Forelimb muscle (tissue), 1 donor: ENCODE measurements around the gene KAT14. TPM values are rescaled to one million over a fixed set of nuclear protein-coding genes. Genes with fewer than 3 reads are reported as not detected.
"Not testable (repeated sequence)": the region's sequence is repeated elsewhere in the genome, so short reads cannot be mapped to it uniquely, and the experiment has no call there.

ENCODE experiments used
- DNase-seq: peaks from one replicate; pipeline ENCODE4 v3.0.0-alpha.2; 2013; ENCODE audit warnings: low read depth
- polyA plus RNA-seq: library from polyadenylated mRNA; unstranded; fragments of 120-200 nt; gene quantifications from one replicate; pipeline ENCODE4 v1.2.1, GENCODE V29; 2013; ENCODE audit not compliant: insufficient read length

Gene KAT14
- polyA plus RNA-seq, 1 donor, result 20.8 TPM

DNA sequence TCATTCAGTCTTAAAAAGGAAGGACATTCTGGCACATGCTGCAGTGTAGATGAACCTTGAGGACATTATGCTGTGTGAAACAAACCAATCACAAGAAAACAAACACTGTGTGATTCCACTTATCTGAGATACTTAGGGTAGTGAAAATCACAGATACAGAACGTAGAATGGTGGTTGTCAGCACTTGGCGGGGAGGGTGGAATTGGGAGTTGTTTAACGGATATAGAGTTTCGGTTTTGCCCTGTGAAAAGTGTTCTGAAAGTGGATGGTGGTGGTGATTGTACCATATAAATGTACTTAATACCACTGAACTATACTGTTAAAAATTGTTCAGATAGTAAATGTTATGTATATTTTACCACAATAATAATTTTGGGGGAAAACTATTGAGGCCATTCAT is 18.4 kb downstream of the KAT14 start:
- DNase-seq, result no peak

DNA sequence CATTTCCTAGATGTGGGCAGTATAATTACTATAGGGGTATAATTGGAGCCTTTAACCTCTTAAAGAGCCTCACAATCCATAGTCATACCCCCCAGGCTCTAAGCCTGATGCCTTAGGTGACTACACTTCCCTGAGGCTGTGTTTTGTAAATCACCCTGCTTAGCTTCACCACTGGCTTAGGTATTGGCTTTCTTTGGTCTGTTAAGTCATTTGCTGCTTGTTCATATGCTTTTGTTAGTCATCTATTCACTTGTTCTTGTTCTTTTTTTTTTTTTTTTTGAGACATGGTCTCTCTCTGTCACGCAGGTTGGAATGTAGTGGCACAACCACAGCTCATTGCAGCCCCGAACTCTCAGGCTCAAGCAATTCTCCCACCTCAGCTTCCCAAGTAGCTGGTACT is 26.7 kb downstream of the KAT14 start:
- no peak for DNase-seq

DNA sequence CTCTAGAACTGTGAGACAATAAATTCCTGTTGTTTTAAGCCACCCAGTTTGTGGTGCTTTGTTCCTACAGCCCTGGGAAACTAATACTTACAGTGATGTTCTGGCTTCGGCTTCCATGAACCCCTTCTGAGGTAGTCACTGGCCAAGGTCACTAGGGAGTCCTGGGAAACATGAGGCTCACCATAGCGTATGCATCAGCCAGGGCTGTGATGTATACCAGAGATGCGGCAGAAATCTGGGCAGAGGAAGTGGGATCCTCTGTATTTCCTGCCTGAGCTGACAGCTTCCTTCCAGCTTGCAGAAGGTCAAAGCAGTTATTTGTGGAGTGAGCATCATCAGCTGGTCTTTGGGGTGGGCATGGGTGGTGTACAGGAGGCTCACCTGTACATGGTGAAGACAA is 27.9 kb downstream of the KAT14 start:
- DNase-seq, result no peak

GRCh38 chr20:18166241-18166881 is 28.7 kb downstream of the KAT14 start:
- no peak for DNase-seq

- DNase-seq, result no peak
These were observed 29.3 kb downstream of the KAT14 start for GRCh38 chr20:18166950-18167349.

DNA sequence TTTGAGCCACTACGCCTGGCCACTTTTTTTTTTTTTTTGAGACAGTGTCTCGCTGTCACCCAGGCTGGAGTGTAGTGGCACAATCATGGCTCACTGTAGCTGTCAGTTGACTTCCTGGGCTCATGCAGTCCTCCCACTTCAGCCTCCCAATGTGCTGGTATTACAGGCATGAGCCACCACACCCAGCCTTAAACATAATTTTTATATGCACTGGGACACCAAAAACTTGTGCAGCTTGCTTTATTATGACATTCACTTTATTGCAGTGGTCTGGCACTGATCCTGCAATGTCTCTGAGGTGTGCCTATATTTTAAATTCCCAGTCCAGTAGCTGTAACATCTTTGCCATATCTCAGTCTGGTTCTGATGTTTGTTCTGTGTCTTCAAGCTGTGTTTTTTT is 34.7 kb downstream of the KAT14 start:
- no peak for DNase-seq

GRCh38 chr20:18174906-18175683 is 37.4 kb downstream of the KAT14 start:
- no peak for DNase-seq

DNA sequence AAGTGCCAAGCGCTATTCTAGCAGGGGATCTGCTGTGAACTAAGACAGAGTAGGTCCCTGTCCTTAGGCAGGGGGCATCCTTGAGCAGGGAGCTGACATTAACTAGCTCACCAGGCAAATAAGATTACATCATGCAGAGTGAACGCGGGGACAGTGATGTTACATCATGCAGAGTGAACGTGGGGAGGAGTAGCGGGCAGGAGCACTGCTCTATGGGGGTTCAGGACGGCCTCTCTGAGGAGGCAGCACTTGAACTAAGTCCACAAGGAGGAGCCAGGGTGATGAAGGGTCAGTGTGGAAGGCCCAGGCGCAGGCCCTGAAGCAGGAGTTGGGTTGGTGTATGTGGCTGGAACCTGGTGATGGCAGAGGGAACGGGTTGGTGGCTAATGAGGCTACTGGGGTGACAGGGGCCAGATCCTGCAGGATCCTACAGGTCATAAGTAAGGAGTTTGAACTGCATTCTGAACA is 38.7 kb downstream of the KAT14 start:
- no peak for DNase-seq

DNA sequence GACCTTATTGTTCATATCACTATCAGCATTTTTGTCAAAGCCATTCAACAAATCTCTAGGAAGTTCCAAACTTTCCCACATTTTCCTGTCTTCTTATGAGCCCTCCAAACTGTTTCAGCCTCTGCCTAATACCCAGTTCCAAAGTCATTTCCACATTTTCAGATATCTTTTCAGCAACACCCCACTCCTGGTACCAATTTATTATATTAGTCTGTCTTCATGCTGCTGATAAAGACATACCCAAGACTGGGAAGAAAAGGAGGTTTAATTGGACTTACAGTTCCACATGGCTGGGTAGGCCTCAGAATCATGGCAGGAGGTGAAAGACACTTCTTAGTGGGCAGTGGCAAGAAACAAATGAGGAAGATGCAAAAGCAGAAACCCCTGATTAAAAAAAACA is 42.7 kb downstream of the KAT14 start:
- not testable (repeated sequence) for DNase-seq

- no peak for DNase-seq
These were observed 43.2 kb downstream of the KAT14 start for GRCh38 chr20:18180815-18181214.

DNA sequence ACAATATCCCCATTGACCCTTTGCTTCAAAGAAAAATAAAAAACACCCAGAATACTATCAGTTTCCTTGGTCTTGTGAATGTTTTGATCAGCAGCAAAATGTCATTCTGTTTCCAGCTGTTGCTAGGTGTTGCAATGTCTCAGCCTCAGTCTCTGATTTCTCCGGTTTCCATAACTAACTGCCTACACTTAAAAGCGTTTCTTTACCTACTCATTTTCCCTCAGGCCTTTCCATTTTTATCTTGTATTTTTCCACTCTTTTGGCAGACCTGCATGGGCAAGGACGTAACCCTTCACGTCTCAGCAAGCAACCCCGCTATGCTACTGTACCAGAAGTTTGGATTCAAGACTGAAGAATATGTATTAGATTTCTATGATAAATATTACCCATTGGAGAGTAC is 49.4 kb downstream of the KAT14 start:
- no peak for DNase-seq

DNA sequence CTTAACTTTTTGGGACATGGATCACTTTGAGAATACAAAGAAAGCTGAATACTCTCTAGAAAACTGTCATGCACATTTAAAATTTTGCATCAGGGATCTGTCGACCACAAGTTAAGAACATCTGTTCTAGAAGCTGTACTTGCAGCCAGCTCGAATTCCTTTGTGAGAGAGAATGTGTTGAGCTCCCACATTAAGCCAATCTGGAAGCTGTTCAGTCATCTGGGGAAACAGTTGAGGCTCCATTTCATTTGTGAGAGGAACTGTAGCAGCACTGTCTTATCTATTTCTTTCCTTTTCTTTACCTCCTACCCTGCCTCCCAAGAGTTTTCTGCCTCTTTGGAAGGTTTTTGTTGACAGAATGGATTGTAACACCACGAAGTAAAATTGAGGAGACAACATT is 50.8 kb downstream of the KAT14 start:
- no peak for DNase-seq

DNA sequence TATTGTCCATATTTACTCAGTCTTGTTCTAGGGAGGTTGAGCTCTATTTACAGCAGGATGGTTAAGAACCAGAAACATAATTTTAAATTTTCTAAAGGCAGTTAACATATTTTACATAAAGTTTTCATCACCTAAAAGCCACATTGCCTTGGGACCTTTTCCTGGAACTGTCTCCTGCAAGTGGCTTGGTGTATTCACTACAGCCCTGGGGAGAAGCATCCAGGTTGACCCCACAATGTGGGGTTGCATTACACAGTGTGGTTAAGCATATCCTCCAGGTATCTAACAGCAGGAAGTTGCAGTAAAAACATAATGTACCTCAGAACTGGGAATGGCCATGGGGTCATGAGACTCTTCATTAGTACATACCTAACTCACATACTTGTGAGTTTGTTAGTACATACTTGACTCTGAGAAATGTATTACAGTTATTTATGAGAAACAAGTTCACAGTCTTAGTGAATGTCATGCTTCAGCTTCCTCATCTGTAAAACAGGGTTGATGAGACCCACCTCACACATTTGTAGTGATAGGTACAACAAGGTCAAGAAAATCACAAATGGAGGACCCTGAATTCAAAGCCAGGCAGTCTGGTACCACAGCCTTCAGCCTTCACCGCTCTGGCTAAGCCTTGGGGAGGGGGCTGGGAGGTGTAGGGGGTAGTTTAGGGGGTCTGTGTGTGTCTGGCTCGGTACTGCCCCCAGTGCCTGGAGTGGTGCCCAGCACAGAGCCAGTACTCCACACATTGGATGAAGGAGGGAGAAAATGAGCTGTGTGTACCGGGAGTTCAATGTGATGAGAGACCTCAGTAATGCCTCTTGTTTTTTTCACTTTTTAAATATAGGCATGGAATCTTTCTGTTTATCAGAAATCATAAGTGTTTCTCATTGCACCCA is 52.9 kb downstream of the KAT14 start:
- DNase-seq, result no peak

GRCh38 chr20:18191306-18191705 is 53.6 kb downstream of the KAT14 start:
- DNase-seq, result no peak

DNA sequence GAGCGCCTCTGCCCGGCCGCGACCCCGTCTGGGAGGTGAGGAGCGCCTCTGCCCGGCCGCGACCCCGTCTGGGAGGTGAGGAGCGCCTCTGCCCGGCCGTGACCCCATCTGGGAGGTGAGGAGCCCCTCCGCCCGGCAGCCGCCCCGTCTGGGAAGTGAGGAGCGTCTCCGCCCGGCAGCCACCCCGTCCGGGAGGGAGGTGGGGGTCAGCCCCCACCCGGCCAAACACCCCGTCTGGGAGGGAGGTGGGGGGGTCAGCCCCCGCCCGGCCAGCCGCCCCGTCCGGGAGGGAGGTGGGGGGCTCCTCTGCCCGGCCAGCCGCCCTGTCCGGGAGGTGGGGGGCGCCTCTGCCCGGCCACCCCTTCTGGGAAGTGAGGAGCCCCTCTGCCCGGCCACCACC is 56.8 kb downstream of the KAT14 start:
- not testable (repeated sequence) for DNase-seq

- no peak for DNase-seq
These were observed 58.3 kb downstream of the KAT14 start for GRCh38 chr20:18195931-18196330.

- DNase-seq, result no peak
These were observed 59.9 kb downstream of the KAT14 start for GRCh38 chr20:18197382-18198070.

- DNase-seq, result no peak
These were observed 65.3 kb downstream of the KAT14 start for GRCh38 chr20:18202966-18203365.

DNA sequence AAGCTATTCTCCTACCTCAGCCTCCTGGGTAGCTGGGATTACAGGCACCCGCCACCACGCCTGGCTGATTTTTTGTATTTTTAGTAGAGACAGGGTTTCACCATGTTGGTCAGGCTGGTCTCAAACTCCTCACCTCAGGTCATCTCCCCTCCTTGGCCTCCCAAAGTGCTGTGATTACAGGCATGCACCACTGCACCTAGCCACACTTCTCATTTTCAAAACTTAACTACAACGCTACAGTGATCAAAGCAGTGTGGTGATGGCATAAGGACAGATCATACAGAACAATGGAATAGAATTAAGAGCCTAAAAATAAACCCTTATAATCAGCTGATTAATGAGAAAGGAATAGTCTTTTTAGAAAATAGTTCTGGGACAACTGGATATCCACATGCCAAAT is 66.0 kb downstream of the KAT14 start:
- DNase-seq, result not testable (repeated sequence)

GRCh38 chr20:18213002-18213401 is 75.3 kb downstream of the KAT14 start:
- no peak for DNase-seq

DNA sequence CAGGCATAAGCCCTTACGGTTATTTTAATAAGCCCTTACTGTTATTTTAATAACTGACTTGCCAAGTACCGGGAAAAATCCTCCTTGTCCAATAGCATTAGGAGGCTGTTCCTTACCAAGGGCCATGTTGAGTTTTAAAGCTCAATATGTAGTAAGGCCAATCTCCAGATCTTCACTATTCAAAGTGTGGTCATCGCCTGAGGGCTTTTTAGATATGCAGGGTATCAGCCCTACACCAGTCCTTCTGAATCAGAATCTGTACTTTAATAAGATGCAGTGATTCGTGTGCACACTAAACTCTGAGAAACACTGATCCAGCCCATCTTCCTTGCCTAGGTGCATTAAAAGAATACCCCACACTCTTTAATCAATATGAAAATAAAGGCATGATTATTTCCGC is 77.9 kb downstream of the KAT14 start:
- no peak for DNase-seq

GRCh38 chr20:18218280-18218679 is 80.6 kb downstream of the KAT14 start:
- no peak for DNase-seq
